A549 (cell line): ENCODE results near the gene SLC6A19.

ENCODE experiments used
- KDM1A ChIP-seq: fragments of 200-600 bp; sonication (generic); IDR thresholded peaks from 2 replicates; pipeline ENCODE4 v1.6.1; 2016; ENCODE audit warnings: low read depth, mild to moderate bottlenecking
- MAZ ChIP-seq: fragments of 150-350 bp; IDR thresholded peaks from 2 replicates; pipeline ENCODE4 v1.6.1; 2014; ENCODE audit warnings: antibody characterized with exemption, low read depth, low read length, borderline replicate concordance
- NR3C1 ChIP-seq: fragments of >200 bp; sonication (Bioruptor Twin); formaldehyde crosslinking; IDR thresholded peaks from 3 replicates; pipeline ENCODE4 v1.6.1; 2017
- POLR2A ChIP-seq: IDR thresholded peaks from 2 replicates; pipeline ENCODE4 v1.6.1; 2012; ENCODE audit warnings: mild to moderate bottlenecking, low read length
- POLR2AphosphoS2 ChIP-seq: conservative IDR thresholded peaks from 2 replicates; pipeline ENCODE4 v1.6.1; 2012; ENCODE audit warnings: low read length, improper control_type of control experiment, inconsistent platforms
- RAD21 ChIP-seq, 2 experiments: fragments of >200 bp in 1 of 2; sonication (Bioruptor Twin) in 1 of 2; formaldehyde crosslinking in 1 of 2; IDR thresholded peaks in 1 of 2; conservative IDR thresholded peaks in 1 of 2; 2 replicates in 1 of 2; 3 replicates in 1 of 2; pipeline ENCODE4 v1.6.1; 2012 to 2018; ENCODE audit warnings: inconsistent platforms in 1 of 2
- REST ChIP-seq: fragments of 200-600 bp; sonication (generic); IDR thresholded peaks from 2 replicates; pipeline ENCODE4 v1.6.1; 2016; ENCODE audit warnings: antibody characterized with exemption, mild to moderate bottlenecking, moderate library complexity
- SMC3 ChIP-seq: fragments of >200 bp; sonication (Bioruptor Twin); formaldehyde crosslinking; IDR thresholded peaks from 3 replicates; pipeline ENCODE4 v1.6.1; 2018; ENCODE audit warnings: inconsistent platforms
- USF2 ChIP-seq: fragments of 450-650 bp; IDR thresholded peaks from 2 replicates; pipeline ENCODE4 v1.6.1; 2014; ENCODE audit warnings: antibody characterized with exemption
- TF ChIP-seq, protein P1 (sequence below): fragments of >200 bp; sonication (Bioruptor Twin); formaldehyde crosslinking; IDR thresholded peaks from 3 replicates; pipeline ENCODE4 v1.5.1; 2016
- TF ChIP-seq, protein P2 (sequence below): IDR thresholded peaks from 2 replicates; pipeline ENCODE4 v1.6.1; 2012

DNA sequence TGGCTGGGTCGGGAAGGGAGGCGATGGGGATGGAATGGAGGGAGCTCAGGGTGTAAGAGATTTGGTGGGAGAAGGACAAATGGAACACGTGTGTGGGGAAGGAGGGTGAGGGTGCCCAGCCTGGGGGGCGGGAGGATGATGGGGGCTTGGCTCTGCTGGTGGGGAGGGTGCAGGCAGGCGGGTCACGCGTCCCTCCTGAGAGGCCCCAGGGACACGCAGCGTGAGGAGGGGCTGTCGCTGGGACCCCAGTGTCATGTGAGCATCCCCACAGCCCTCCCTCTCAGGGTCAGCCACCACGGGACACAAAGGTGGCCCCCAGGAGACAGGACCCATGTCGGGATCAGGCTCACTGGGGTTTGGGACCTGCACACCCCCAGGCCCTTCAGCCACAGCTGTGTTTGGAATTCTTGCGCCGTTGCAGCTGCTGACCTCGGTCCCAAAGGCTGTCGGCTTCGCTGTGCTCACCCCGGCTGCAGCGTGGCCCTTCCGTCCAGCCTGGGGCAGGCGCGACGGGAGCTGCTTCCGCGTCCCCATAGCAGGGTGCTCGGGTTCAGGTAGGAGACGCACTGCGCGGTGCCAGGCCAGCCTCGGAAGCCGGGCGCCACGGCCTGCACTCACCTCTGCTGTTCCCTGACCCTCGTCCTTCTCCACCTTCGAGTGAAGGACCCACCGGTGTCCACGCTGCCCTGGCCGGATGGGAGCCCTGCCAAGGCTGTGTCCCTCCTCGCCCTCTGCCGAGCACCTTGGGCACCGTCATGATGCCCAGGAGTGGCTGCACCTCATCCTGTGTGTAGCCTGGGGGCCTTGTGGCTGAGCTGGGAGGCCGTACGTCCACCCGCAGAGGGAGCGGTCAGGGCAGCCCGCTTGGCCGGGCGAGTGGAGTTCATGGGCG, 5.4 kb downstream of the SLC6A19 start:
- TF ChIP-seq, protein P1, sequence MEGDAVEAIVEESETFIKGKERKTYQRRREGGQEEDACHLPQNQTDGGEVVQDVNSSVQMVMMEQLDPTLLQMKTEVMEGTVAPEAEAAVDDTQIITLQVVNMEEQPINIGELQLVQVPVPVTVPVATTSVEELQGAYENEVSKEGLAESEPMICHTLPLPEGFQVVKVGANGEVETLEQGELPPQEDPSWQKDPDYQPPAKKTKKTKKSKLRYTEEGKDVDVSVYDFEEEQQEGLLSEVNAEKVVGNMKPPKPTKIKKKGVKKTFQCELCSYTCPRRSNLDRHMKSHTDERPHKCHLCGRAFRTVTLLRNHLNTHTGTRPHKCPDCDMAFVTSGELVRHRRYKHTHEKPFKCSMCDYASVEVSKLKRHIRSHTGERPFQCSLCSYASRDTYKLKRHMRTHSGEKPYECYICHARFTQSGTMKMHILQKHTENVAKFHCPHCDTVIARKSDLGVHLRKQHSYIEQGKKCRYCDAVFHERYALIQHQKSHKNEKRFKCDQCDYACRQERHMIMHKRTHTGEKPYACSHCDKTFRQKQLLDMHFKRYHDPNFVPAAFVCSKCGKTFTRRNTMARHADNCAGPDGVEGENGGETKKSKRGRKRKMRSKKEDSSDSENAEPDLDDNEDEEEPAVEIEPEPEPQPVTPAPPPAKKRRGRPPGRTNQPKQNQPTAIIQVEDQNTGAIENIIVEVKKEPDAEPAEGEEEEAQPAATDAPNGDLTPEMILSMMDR = no peak
- TF ChIP-seq POLR2A (no peak), REST (no peak), NR3C1 (no peak), MAZ (no peak), USF2 (no peak), RAD21 (conservative IDR thresholded peaks at IDR 0.05 in 1 of 2, IDR thresholded peaks at IDR 0.05 in 1 of 2) (no peak), SMC3 (no peak), POLR2AphosphoS2 (no peak), KDM1A (no peak)
- TF ChIP-seq, protein P2, sequence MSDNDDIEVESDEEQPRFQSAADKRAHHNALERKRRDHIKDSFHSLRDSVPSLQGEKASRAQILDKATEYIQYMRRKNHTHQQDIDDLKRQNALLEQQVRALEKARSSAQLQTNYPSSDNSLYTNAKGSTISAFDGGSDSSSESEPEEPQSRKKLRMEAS = no peak
